GM21423 (cell line): ENCODE data around the gene PCBP3.
A peak's percentile ranks its signal among the peaks of the same experiment; 100 is the strongest.
"Not testable (repeated sequence)": the region's sequence is repeated elsewhere in the genome, so short reads cannot be mapped to it uniquely, and the experiment has no call there.

Experiments used
- ATAC-seq: cut with Tn5 transposase; IDR thresholded peaks from one replicate; pipeline ENCODE4 v1.9.1; 2021; ENCODE audit warnings: mild to moderate bottlenecking, moderate library complexity; ENCODE audit not compliant: unreplicated experiment

Gene PCBP3

DNA sequence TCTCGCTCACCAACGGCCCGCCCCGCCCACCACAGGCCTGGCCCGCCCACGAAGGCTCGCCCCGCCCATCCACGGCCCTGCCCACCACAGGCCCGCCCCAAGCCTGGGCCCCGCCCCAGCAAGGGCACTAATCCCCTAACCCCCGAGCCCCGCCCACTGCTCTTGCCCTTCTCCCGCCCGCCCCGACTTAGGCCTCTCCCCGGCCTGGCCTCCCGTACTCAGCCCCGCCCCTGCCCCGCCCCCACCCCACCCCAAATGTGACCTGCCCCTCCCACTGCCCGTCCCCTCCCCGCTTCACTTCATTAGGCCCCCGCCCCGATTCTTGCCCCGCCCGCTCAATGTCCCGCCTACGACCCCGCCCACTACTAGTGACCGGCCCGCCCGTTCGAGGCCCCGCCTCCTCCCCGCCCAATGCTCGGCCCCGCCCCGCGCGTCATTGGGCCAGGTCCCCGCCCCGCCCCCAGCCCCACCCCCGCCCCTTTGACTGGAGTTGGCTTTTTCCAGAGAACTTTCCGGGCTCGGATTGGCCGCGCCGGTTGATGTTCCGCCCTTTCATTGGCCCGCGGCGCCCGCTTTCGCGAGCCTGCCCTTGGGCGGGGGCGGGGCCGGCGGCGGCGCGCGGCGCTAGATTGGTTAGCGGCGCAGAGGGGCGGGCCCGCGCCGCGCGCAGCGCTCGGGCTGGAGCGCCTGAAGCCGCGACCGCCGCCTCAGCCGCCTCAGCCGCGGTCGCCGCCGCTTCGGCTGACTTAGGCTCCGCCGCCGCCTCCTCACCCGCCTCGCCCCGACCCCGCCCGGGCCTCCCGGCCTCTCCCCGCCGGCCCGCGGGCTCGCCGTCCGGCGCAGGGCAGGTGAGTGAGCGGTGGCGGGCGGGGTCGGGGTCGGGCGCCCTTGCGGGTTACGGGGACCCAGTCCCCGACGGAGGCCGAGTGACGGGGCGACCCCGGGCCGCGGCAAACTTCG is at the start of gene PCBP3:
Gene PCBP3 (plus strand): TSS at position 705 of the 960 bp plus-strand sequence. CDS start 206,361 bp downstream, outside the sequence.
- peak; percentile 66 for ATAC-seq

DNA sequence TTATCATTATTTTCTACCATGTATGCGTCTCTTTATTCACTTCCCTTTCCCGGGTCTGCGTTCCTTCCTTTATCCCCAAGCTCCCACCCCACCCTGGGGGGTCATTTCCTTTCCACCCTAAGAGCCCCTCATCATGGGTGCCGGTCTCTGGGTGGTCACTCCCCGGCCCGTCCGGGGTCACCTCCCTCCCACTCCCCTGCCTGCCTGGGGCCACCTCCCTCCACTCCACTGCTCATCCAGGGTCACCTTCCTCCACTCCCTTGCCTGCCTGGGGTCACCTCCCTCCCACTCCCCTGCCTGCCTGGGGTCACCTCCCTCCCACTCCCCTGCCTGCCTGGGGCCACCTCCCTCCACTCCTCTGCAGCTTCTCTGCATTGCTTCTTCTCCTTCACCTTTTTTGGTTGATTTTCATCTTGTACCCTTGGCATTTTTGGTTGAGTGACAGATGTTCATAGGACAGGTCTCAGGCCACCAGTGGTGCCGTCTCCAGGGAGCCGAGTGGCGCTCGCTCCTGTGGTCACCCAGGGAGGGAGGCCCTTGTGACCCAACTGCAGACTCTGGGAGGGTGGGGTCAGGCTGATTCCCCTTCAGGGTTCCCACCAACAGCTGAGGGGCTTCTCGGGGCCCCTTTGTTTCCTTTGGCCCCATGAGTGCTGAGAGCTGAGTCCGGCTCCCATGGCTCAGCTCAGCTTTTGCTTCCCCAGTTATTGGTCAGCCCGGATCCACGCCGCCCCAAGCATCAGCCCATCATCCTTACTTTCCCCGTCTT is 48.6 kb upstream of the PCBP3 start:
- no peak for ATAC-seq

DNA sequence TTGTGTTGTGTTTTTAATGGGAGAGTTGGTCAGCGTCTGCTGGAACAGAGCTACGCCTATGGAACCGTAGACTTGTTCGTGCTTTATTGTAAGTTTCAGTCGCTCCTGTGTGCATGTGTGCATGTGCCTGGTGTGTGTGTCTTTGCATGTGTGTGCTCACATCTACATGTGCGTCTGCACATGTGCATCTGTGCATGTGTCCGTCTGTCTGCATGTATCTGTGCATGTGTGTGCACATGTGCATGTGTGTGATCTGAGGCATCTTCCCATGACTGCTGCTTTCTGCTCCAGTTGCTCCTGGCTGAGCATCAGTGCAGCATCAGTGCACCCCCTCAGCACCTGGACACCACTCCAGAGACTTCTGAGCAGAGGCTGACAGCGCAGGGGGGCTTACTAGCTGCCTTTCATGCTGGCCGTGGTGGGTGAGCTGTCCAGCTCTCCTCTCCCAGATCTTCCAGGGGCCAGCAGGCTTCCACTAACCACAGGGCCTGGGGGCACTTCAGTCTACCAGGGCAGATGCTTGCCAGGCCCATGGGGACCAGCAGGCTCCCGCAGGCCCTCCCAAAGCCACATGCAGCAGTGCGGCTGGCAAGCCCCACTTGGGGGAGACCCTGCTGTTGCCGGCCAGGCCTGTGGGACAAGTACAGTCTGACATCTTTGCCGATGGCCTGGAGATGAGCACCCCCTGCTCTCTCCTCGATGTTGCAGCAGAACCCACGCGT is 47.8 kb upstream of the PCBP3 start:
- ATAC-seq = no peak

DNA sequence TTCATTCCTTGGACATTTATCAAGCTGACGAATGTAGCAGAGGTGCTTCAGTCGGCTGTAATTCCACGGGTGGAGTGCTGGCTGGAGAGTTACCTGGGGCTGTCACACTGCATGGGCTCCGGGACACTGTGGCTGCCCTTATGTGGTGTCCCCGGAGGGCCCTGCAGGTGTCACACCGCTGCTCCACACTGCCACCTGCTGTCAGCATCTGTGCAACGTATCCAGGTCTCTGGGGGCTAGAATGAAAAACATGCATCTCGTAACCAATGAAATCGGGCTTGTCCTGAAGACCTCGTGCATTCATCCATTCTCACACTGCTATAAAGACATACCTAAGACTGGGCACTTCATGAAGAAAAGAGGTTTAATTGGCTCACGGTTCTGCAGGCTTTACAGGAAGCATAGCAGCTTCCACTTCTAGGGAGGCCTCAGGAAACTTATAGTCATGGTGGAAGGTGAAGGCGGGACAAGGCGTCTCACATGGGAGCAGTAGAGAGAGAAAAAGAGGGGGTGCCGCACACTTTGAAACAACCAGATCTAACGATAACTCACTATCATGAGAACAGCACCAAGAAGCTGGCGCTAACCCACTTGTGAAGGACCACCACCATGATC is 46.7 kb upstream of the PCBP3 start:
- no peak for ATAC-seq

DNA sequence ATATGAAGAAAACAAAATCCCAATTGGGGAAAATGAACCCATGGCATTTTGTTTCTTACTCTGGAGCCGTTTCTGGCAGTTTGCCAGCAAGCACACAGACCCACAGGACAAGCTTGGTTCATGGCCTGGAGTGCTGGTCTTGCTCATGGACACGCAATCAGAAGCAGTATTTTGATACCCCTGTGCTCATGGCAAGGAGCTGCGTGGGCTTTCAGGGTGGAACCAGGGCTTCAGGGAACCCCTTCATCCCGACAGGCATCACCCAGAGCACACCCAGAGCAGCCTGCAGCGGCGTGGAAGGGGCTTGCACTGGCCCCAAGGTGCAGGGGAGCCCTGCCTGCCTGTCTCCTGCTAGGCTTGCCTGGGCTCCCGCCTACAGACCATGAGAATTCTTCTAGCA is 45.4 kb upstream of the PCBP3 start:
- no peak for ATAC-seq

DNA sequence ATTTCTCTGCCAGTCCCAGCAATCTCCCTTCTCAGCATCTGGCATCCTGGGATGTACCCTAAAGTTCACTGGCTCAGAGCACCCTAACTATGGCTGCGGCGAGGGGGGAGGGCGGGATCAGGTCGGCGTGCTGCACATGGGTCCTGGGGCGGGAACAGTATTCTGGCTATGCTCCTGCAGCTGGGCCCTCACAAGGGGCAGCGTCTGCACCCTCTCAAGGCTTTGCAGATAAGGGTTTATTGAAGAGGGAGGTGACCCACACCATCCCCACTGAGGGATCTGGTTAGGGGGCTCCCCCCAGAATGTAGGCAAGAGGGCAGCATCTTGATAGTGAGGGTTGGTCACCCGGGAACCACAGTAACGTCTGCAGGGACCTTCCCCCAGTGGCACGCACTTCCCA is 44.9 kb upstream of the PCBP3 start:
- no peak for ATAC-seq

DNA sequence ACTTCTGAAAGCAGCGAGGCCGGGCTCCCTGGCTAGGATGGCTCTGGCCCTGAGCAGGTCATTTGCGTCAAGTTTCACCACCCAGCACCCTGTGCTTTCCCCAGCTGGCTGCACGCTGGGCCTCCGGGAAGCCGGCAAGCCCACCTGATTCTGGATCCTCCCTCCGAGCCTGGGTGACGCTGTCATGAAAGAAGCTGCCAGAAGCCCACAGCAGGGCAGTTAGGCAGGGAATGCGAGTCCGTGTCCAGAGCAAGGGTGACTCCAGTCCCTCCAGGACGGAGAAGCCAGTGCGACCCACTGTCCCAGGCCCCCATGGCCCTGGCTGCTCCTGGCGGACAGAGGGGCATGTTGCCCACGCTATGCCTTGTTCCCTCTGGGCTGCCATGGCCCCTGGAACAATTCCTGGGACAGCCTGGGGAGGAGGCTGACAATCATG is 44.4 kb upstream of the PCBP3 start:
- no peak for ATAC-seq

DNA sequence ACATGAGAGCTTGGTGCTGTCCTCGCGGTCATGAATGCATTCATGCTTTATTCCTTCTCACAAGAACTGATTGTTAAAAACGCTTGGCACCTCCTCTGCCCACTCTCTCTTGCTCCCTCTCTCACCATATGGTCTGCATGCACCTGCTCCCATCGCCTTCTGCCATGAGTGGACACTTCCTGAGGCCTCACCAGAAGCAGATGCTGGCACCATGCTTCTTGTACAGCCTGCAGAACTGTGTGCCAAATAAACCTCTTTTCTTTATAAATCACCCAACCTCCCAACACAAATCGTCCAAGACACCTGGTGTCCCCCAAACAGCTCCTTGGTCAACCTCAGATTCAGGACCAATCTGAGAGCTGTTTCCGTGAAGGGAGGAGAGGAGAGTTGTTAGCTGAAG is 43.3 kb upstream of the PCBP3 start:
- no peak for ATAC-seq

DNA sequence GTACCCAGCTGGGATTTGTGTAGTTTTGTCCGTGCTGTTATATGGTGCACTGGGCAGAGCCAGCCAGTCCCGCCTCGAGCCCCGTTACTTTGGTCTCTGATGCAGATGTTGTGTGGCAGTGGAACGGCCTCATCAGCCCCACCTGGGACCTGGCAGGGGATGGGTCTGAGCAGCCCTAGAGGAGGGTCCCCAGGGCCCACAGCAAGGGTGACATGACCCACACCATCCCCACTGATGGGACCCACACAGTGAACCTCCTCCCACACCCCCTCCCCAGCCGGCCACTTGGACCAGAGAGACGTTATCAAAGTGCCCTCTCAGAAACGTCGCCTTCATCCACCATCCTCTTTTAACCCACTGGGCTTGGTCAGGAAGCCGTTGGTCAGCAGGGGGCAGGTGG is 42.0 kb upstream of the PCBP3 start:
- no peak for ATAC-seq

DNA sequence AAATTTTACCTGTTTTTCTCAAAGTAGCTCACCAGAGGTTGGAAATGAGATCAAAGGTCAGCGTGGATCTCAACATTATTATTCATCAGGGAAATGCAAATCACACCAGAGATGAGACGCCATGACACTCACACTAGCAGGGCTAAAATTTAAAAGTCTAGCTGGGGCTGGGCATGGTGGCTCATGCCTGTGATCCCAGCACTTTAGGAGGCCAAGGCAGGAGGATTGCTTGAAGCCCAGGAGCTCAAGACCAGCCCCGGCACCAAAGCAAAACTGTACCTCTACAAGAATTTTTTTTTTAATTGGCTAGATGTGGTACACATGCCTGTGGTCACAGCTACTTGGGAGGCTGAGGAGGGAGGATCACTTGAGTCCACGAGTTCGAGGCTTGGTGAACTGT is 41.4 kb upstream of the PCBP3 start:
- ATAC-seq = no peak

DNA sequence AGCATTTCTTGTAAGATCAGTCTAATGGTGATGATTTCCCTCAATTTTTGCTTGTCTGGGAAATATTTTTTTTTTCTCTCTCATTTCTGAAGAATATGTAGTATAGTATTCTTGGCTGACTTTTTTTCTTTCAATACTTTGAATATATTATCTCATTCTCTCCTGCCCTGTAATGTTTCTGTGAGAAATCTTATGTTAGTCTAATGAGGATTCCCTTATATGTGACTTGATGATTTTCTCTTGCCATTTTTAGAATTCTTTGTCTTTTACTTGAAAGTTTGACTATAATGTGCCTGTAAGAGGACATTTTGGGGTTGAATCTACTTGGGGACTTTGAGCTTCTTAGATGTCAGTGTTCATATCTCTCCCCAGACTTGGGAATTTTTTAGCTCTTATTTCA is 40.0 kb upstream of the PCBP3 start:
- ATAC-seq = no peak

DNA sequence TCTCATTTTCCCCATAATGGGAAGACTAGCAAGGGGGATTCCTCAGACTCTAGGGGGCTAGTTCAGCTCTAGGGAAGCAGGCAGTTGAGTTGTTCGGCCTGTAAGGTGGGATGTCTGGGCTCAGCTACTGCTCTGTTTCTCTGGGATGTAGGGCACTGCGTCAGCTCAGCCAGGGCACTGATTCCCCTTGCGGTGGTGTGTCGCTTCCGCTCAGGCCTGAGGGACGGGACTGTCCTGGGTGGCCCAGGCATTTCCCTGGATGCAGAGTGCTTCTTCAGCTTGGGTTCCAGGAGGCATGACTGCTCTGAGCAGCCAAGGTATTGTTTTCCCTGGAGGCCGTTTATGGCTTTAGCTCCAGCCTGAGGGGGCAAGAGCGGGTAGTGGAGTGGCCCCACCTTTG is 38.8 kb upstream of the PCBP3 start:
- not testable (repeated sequence) for ATAC-seq

DNA sequence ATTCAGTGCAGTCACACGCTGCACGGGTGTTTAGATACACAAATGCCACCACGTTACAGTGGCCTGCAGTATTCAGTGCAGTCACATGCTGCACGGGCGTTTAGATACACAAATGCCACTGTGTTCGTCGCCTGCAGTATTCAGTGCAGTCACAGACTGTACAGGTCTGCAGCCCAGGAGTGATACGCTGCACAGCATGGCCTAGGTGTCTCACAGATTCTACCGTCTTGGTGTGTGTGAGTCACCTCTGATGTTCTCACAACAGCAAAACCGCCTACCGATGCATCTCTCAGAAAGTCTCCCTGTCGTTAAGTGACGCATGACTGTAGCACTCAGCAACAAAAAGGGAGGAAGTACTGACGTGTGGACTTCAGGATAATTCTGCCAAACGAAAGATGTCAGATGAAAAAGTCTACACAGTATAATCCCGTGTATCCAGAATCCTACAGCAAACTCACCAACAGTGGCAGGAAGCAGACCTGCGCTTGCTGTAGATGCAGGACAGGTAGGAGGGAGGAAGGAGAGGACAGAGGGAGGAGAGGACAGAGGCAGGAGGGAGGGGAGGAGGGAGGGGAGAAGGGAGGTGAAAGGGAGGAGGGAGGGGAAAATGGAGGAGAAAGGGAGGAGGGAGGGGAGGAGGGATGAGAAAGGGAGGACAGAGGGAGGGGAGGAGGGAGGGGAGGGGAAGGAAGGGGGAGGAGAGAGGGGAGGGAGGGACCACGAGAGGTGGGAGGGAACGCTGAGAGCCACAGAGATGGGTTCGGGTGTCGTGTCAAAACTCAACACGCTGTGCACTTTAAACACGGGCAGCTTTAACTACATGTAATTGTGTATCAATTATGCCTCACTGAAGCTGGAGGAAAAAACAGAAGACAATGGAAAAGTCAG is 36.3 kb upstream of the PCBP3 start:
- no peak for ATAC-seq

DNA sequence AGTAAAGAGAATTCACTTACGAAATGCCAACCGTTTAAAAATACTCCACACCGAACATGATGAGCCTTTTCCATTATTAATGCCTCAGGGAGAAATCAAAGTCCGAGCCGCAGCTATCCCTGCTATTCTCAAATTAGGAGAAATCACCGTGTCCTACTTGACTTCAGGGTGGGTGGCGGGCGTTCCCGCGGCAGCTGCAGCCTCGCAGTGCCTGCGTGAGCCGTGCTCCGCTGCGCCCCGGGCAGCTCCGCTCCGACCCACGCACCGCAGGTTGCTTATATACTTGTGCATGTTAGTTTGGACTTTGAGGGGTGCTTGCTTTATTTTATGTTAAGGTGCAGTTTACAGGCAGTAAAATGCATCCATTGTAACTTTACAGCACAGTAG is 35.6 kb upstream of the PCBP3 start:
- ATAC-seq = no peak

DNA sequence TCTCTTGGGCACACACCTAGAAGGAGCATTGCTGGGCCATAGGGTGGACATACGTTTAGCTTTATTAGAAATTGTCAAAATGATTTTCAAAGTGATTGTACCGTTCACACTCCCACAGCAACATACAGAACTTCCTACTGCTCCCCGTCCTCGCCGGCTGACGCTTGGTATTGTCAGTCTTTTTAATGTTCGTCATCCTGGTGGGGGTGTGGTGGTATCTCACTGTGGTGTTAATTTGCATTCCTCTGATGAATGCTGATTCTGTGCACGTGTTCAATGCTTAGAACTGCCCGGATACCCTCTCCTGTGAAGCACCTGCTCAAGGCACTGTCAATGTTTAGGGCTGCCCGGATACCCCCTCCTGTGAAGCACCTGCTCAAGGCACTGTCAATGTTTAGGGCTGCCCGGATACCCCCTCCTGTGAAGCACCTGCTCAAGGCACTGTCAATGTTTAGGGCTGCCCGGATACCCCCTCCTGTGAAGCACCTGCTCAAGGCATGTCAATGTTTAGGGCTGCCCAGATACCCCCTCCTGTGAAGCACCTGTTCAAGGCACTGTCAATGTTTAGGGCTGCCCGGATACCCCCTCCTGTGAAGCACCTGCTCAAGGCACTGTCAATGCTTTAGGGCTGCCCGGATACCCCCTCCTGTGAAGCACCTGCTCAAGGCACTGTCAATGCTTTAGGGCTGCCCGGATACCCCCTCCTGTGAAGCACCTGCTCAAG is 34.6 kb upstream of the PCBP3 start:
- ATAC-seq = not testable (repeated sequence)

DNA sequence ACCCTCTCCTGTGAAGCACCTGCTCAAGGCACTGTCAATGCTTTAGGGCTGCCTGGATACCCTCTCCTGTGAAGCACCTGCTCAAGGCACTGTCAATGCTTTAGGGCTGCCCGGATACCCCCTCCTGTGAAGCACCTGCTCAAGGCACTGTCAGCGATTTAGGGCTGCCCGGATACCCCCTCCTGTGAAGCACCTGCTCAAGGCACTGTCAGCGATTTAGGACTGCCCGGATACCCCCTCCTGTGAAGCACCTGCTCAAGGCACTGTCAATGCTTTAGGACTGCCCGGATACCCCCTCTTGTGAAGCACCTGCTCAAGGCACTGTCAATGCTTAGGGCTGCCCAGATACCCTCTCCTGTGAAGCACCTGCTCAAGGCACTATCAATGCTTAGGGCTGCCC is 33.9 kb upstream of the PCBP3 start:
- ATAC-seq = not testable (repeated sequence)

DNA sequence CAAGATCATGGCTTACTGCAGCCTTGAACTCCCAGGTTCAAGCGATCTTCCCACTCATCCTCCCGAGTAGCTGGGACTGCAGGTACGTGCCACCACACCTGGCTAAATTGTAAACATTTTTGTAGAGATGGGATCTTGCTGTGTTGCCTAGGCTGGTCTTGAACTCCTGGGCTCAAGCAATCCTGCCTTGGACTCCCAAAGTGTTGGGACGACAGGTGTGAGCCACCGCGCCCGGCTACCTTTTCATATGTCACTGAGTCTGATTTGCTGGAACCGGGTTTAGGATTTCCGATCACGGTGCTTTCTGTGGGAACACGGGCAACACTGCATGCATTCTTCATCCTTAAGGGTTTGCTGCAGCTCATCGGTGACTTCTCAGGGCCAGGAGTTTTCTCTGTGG is 32.2 kb upstream of the PCBP3 start:
- ATAC-seq = no peak

DNA sequence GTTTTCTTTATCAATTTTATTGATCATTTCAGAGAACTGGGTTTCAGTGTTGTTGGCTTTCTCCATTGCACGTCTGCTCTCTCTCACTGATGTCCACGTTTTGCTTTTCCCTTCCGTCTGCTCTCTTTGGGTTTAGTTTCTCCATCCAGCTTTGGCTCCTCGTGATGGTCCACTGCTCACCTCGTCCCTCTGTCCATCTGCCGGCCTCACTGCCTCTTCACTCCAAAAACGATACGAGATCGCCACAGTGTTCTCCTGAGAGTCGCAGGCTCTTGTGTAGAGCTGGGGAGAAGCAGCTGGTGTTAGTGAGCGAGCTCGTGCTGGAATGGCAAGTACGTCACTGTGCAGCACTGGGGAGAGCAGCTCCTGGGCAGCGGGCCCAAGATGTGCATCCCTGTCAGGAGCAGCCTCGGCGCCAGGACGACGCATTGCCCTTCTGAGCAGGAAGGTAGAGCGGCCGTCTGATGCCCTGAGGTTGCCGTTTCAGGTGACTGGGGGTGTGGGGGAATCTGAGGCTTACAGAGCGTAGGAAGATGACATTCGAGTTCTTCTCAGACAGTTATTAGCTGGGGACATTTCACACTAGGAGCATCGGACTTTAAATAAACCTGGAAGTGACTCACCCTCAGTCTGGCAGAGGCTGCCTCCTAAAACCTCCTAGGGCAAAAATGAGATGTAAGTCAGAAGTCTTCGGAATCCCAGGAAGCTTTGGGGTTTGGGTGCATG is 31.4 kb upstream of the PCBP3 start:
- no peak for ATAC-seq

DNA sequence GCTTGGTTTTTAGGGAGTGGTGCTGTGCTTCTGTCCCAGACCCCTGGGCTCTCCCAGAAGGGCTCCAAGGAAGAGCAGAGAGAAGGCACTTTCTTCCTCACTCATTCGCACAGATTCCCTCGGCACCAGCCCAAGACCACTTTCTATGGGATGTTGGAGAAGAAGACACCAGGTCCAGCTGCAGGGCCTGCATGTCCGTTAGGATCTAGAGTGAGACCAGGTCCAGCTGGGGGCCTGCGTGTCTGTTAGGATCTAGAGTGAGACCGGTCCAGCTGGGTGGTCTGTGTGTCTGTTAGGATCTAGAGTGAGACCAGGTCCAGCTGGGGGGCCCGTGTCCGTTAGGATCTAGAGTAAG is 30.9 kb upstream of the PCBP3 start:
- ATAC-seq = not testable (repeated sequence)
